ENCODE data around the gene MSX1.

GRCh38 chr4:4851081-4851480 lies 8.4 kb upstream of the MSX1 start:
- TF ChIP-seq CTCF (conservative IDR thresholded peaks at IDR 0.05; ENCODE audit: low read depth in 2 of 2) (no peak), POLR2AphosphoS5 (IDR thresholded peaks at IDR 0.05; ENCODE audit: low read depth) (no peak), EZH2phosphoT487 (IDR thresholded peaks at IDR 0.05; ENCODE audit: unreplicated experiment) (no peak), REST (IDR thresholded peaks at IDR 0.05; ENCODE audit: unreplicated experiment) (no peak), EZH2 (IDR thresholded peaks at IDR 0.05; ENCODE audit: low read depth, unreplicated experiment) (no peak)

Data from GM23338 (cell line).